Psoas muscle (tissue), 8 donors: ENCODE data around the gene FOXP1. TPM values are rescaled to one million over a fixed set of nuclear protein-coding genes. Genes with fewer than 3 reads are reported as not detected.

Source experiments
- ATAC-seq, 4 donors: fragments of 200-7000 bp; cut with Tn5 transposase; one replicate each; pipeline ENCODE4 v1.9.1; 2020; ENCODE audit warnings: moderate library complexity in 3 of 4, mild to moderate bottlenecking in 2 of 4
- DNase-seq, 2 donors: peaks; one replicate each; pipeline ENCODE4 v3.0.0-alpha.2; 2020
- H3K27ac ChIP-seq: fragments of 200-600 bp; one replicate; pipeline ENCODE4 v1.8.0; 2022
- H3K27me3 ChIP-seq, 3 donors: fragments of 200-600 bp in 1 of 3; one replicate each; pipeline versions ENCODE4 v1.6.1 to v1.8.0; 2013 to 2022; ENCODE audit warnings: low read length in 2 of 3, mild to moderate bottlenecking in 2 of 3, moderate library complexity in 1 of 3; ENCODE audit not compliant: insufficient read depth in 3 of 3
- H3K36me3 ChIP-seq, 2 donors: fragments of 200-600 bp in 1 of 2; one replicate each; pipeline versions ENCODE4 v1.6.1 to v1.8.0; 2013 to 2022; ENCODE audit warnings: low read depth in 1 of 2, mild to moderate bottlenecking in 1 of 2, moderate library complexity in 1 of 2; ENCODE audit not compliant: insufficient read depth in 1 of 2
- H3K4me1 ChIP-seq: fragments of 200-600 bp; one replicate; pipeline ENCODE4 v1.8.0; 2022
- H3K4me3 ChIP-seq: fragments of 200-600 bp; one replicate; pipeline ENCODE4 v1.8.0; 2022; ENCODE audit warnings: mild to moderate bottlenecking
- H3K9me3 ChIP-seq: fragments of 200-600 bp; one replicate; pipeline ENCODE4 v1.8.0; 2022
- whole genome bisulfite sequencing, 3 donors: extraction: QIAGEN DNeasy Blood & Tissue Kit; methylation state at CpG; one replicate each; pipeline versions ENCODE4 v1.1.6 to v1.1.7; 2013; 5-methylcytosine and 5-hydroxymethylcytosine counted together
- intact Hi-C, 2 donors: fragments of 100-400 bp; cut with DNase I; formaldehyde crosslinking; loops; one replicate each; pipeline versions ENCODE4 v1.11.0 to v1.14.2; 2022
- polyA plus RNA-seq, 3 donors: library from polyadenylated mRNA; stranded (reverse); fragments of 200-250 nt; gene quantifications; one replicate each; pipeline ENCODE4 v1.2.3, GENCODE V29; 2013
- total RNA-seq, 4 donors: library from RNA; stranded (reverse); fragmentation: NEBNext Ultra II Directional in 2 of 4; extraction: Animal tissue kit (Norgen Biotek cat#: 25700) in 2 of 4; gene quantifications; one replicate each; pipeline versions ENCODE4 v1.2.1 to v1.2.4, GENCODE V29; 2021 to 2023
- TF ChIP-seq, protein P1 (sequence below): fragments of 200-600 bp; IDR thresholded peaks from one replicate; pipeline ENCODE4 v1.8.0; 2022; ENCODE audit warnings: antibody characterized with exemption
- donor health status: healthy with polysubstance abuse.
- donor health status: DM: no; HTN: no; CAD: no; lungs with moderate emphysema.
- donor health status: Bipolar disorder and iron deficiency.
- donor health status: healthy.
- donor health status: DM: yes; HTN: yes; CAD: no.
- donor health status: DM: no; HTN: no; CAD: no.
- donor health status: DM: no; HTN: no; CAD: no.
- donor health status: DM: yes; HTN: yes; CAD: no.

The FOXP1 gene
- total and polyA plus RNA-seq, 7 donors = 2.6 to 26.4 (median 15.4) TPM

DNA sequence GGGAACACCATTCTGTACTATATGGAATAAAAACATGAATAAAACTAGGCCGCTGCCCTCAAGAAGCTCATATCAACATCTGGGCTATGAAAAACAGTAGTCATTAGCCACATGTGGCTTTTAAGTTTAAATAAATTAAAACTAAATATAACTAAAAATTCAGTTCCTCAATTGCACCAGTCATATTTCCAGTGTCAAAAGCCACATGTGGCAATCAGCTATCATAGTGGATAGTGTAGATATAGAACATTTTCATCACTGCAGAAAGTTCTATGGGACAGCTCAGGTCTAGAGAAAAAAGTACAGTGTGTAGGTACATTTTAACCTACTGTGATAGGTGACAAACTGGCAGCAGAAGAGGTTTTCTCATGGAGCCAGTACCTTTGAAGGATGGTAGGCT, 261.4 kb downstream of the FOXP1 start:
- no peak overlapping the region for H3K27ac ChIP-seq
- TF ChIP-seq, protein P1, sequence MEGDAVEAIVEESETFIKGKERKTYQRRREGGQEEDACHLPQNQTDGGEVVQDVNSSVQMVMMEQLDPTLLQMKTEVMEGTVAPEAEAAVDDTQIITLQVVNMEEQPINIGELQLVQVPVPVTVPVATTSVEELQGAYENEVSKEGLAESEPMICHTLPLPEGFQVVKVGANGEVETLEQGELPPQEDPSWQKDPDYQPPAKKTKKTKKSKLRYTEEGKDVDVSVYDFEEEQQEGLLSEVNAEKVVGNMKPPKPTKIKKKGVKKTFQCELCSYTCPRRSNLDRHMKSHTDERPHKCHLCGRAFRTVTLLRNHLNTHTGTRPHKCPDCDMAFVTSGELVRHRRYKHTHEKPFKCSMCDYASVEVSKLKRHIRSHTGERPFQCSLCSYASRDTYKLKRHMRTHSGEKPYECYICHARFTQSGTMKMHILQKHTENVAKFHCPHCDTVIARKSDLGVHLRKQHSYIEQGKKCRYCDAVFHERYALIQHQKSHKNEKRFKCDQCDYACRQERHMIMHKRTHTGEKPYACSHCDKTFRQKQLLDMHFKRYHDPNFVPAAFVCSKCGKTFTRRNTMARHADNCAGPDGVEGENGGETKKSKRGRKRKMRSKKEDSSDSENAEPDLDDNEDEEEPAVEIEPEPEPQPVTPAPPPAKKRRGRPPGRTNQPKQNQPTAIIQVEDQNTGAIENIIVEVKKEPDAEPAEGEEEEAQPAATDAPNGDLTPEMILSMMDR = no peak
- no peak for DNase-seq
- H3K4me3 ChIP-seq = no peak overlapping the region
- no peak for ATAC-seq
- WGBS, 3 donors = 96 to 100% (median 99%) methylated on average over 1 of the region's 1 CpG
- no peaks in the 10 kb centered on the region for H3K27me3 ChIP-seq
- H3K9me3 ChIP-seq = no peaks in the 10 kb centered on the region
- intact Hi-C loops = no loop called here
- H3K4me1 ChIP-seq = no peaks in the 10 kb centered on the region
- no peaks in the 10 kb centered on the region for H3K36me3 ChIP-seq

DNA sequence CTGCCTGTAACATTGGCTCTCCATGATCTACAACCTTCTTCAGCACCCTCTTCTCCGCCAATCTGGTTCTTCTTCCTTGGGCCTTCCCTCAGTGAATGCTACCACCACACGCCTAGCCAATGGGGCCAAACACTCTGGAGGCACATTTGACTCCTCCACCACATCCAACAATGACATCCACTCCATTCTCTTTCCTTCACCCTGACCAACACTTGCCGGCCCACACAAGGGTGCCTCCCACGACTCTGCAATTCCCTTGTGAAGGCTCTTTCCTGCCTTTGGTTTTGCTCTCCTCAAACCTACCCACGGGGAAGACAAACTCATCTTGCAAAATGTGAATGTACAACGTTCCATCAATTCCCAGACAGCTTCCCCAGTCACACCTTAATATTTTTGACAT, 263.8 kb downstream of the FOXP1 start:
- no peaks in the 10 kb centered on the region for H3K27me3 ChIP-seq
- no peaks in the 10 kb centered on the region for H3K4me1 ChIP-seq
- 89 to 94% (median 91%) methylated on average over 6 of the region's 6 CpGs for WGBS, 3 donors
- TF ChIP-seq, protein P1 = no peak
- H3K27ac ChIP-seq = no peak overlapping the region
- no peak for ATAC-seq
- no peak for DNase-seq
- H3K4me3 ChIP-seq = no peak overlapping the region
- no peaks in the 10 kb centered on the region for H3K36me3 ChIP-seq
- intact Hi-C loops = loop anchor here in 1 of 2 donors (10.0 kb wide), 1 partner anchor 185 kb away; no protein-coding TSS in a partner anchor
- H3K9me3 ChIP-seq = no peaks in the 10 kb centered on the region

GRCh38 chr3:71318458-71318827, 265.1 kb downstream of the FOXP1 start:
- TF ChIP-seq, protein P1 = no peak
- Histone ChIP-seq H3K27ac (no peak overlapping the region), H3K27me3 (no peaks in the 10 kb centered on the region), H3K4me3 (no peak overlapping the region), H3K9me3 (no peaks in the 10 kb centered on the region), H3K4me1 (no peaks in the 10 kb centered on the region), H3K36me3 (no peaks in the 10 kb centered on the region)
- ATAC-seq (no peak), DNase-seq (no peak)
- intact Hi-C loops = loop anchor here in 1 of 2 donors (10.0 kb wide), 1 partner anchor 186 kb away; no protein-coding TSS in a partner anchor
- 78 to 87% (median 78%) methylated on average over 3 of the region's 3 CpGs for WGBS, 3 donors

- no peaks in the 10 kb centered on the region for H3K4me1 ChIP-seq
- no peak for DNase-seq
- H3K4me3 ChIP-seq = no peak overlapping the region
- H3K27ac ChIP-seq = no peak overlapping the region
- no peaks in the 10 kb centered on the region for H3K9me3 ChIP-seq
- WGBS, 3 donors = 85 to 93% (median 91%) methylated on average over 5 of the region's 5 CpGs
- no peaks in the 10 kb centered on the region for H3K27me3 ChIP-seq
- TF ChIP-seq, protein P1 = no peak
- H3K36me3 ChIP-seq = no peaks in the 10 kb centered on the region
- ATAC-seq = no peak
- intact Hi-C loops = loop anchor here in 1 of 2 donors (10.0 kb wide), 1 partner anchor 187 kb away; no protein-coding TSS in a partner anchor
Observed at GRCh38 chr3:71317749-71318457, 265.6 kb downstream of the FOXP1 start.
